ENCODE data around the gene CPA1.

The CPA1 gene

GRCh38 chr7:130394421-130395195 is 14.3 kb downstream of the CPA1 start:
- no peak for DNase-seq (ENCODE audit: low spot score)

- no peak for DNase-seq (ENCODE audit: low spot score)
Measured at GRCh38 chr7:130395421-130395820, 15.1 kb downstream of the CPA1 start.

- DNase-seq (ENCODE audit: low spot score), result no peak
Measured at GRCh38 chr7:130396109-130396508, 15.8 kb downstream of the CPA1 start.

- no peak for DNase-seq (ENCODE audit: low spot score)
Measured at GRCh38 chr7:130397051-130397757, 16.9 kb downstream of the CPA1 start.

GRCh38 chr7:130397758-130398073 is 17.4 kb downstream of the CPA1 start:
- no peak for DNase-seq (ENCODE audit: low spot score)

- DNase-seq (ENCODE audit: low spot score), result no peak
Measured at GRCh38 chr7:130398526-130399090, 18.3 kb downstream of the CPA1 start.

- no peak for DNase-seq (ENCODE audit: low spot score)
Measured at GRCh38 chr7:130400120-130400572, 19.9 kb downstream of the CPA1 start.

GRCh38 chr7:130401101-130401500 is 20.8 kb downstream of the CPA1 start:
- no peak for DNase-seq (ENCODE audit: low spot score)

GRCh38 chr7:130401578-130401977 is 21.3 kb downstream of the CPA1 start:
- DNase-seq (ENCODE audit: low spot score), result no peak

- no peak for DNase-seq (ENCODE audit: low spot score)
Measured at GRCh38 chr7:130405003-130405402, 24.7 kb downstream of the CPA1 start.

- DNase-seq (ENCODE audit: low spot score), result no peak
Measured at GRCh38 chr7:130409067-130409711, 28.9 kb downstream of the CPA1 start.

- no peak for DNase-seq (ENCODE audit: low spot score)
Measured at GRCh38 chr7:130409712-130410072, 29.4 kb downstream of the CPA1 start.

GRCh38 chr7:130410868-130411541 is 30.7 kb downstream of the CPA1 start:
- DNase-seq (ENCODE audit: low spot score), result no peak

GRCh38 chr7:130413201-130413600 is 32.9 kb downstream of the CPA1 start:
- no peak for DNase-seq (ENCODE audit: low spot score)

GRCh38 chr7:130415006-130415405 is 34.7 kb downstream of the CPA1 start:
- no peak for DNase-seq (ENCODE audit: low spot score)

- DNase-seq (ENCODE audit: low spot score), result no peak
Measured at GRCh38 chr7:130417213-130417612, 36.9 kb downstream of the CPA1 start.

GRCh38 chr7:130418306-130418705 is 38.0 kb downstream of the CPA1 start:
- no peak for DNase-seq (ENCODE audit: low spot score)

GRCh38 chr7:130419658-130420057 is 39.4 kb downstream of the CPA1 start:
- DNase-seq (ENCODE audit: low spot score), result no peak

GRCh38 chr7:130420943-130421578 is 40.8 kb downstream of the CPA1 start:
- no peak for DNase-seq (ENCODE audit: low spot score)

- no peak for DNase-seq (ENCODE audit: low spot score)
Measured at GRCh38 chr7:130421684-130422083, 41.4 kb downstream of the CPA1 start.

GRCh38 chr7:130423501-130424037 is 43.3 kb downstream of the CPA1 start:
- no peak for DNase-seq (ENCODE audit: low spot score)

GRCh38 chr7:130425796-130426195 is 45.5 kb downstream of the CPA1 start:
- DNase-seq (ENCODE audit: low spot score), result no peak
